GM18505 (cell line): ENCODE results near the gene STIMATE.

Source experiments
- ATAC-seq: cut with Tn5 transposase; IDR thresholded peaks from one replicate; pipeline ENCODE4 v1.9.1; 2021; ENCODE audit not compliant: unreplicated experiment
- POLR2A ChIP-seq: IDR thresholded peaks from 4 replicates; pipeline ENCODE4 v1.6.1; 2011; ENCODE audit warnings: borderline replicate concordance; ENCODE audit not compliant: insufficient read depth, insufficient read length; ENCODE audit errors: extremely low read depth

Gene STIMATE

GRCh38 chr3:52847241-52847640 is 50.1 kb downstream of the STIMATE start:
- TF ChIP-seq POLR2A, result no peak
- ATAC-seq, result no peak

GRCh38 chr3:52846432-52846965 is 50.8 kb downstream of the STIMATE start:
- TF ChIP-seq POLR2A, result no peak
- ATAC-seq, result no peak

GRCh38 chr3:52845691-52846431 is 51.5 kb downstream of the STIMATE start:
- no peak for ATAC-seq
- no peak for TF ChIP-seq POLR2A

GRCh38 chr3:52845157-52845556 is 52.2 kb downstream of the STIMATE start:
- TF ChIP-seq POLR2A, result no peak
- ATAC-seq, result no peak

- ATAC-seq, result no peak
- TF ChIP-seq POLR2A, result no peak
These were observed 52.9 kb downstream of the STIMATE start for GRCh38 chr3:52844290-52844975.

- TF ChIP-seq POLR2A, result no peak
These were observed 53.5 kb downstream of the STIMATE start for GRCh38 chr3:52843881-52844280.

GRCh38 chr3:52843108-52843865 is 54.1 kb downstream of the STIMATE start:
- TF ChIP-seq POLR2A, result no peak

More at GRCh38 chr3:52843881-52844280, 53.5 kb downstream of the STIMATE start:
- no peak for ATAC-seq

GRCh38 chr3:52842424-52842823 is 54.9 kb downstream of the STIMATE start:
- ATAC-seq, result no peak
- no peak for TF ChIP-seq POLR2A

More at GRCh38 chr3:52843108-52843865, 54.1 kb downstream of the STIMATE start:
- no peak for ATAC-seq

GRCh38 chr3:52841981-52842340 is 55.4 kb downstream of the STIMATE start:
- no peak for ATAC-seq
- no peak for TF ChIP-seq POLR2A

- TF ChIP-seq POLR2A, result no peak
- ATAC-seq, result peak; percentile 42
These were observed 56.0 kb downstream of the STIMATE start for GRCh38 chr3:52841211-52841980.

GRCh38 chr3:52839892-52840545 is 57.3 kb downstream of the STIMATE start:
- TF ChIP-seq POLR2A, result no peak
- ATAC-seq, result no peak

GRCh38 chr3:52839268-52839575 is 58.1 kb downstream of the STIMATE start:
- no peak for TF ChIP-seq POLR2A
- no peak for ATAC-seq

- TF ChIP-seq POLR2A, result no peak
- ATAC-seq, result no peak
These were observed 58.6 kb downstream of the STIMATE start for GRCh38 chr3:52838561-52839267.

- TF ChIP-seq POLR2A, result no peak
- no peak for ATAC-seq
These were observed 60.4 kb downstream of the STIMATE start for GRCh38 chr3:52836986-52837385.
